ENCODE data around the gene STEAP4.

GRCh38 chr7:88355011-88355410, 48.3 kb upstream of the STEAP4 start:
- TF ChIP-seq POLR2AphosphoS5 (IDR thresholded peaks at IDR 0.05; ENCODE audit: low read depth, low read length): no peak
- TF ChIP-seq TAF1 (IDR thresholded peaks at IDR 0.05; ENCODE audit: borderline replicate concordance, insufficient read depth, low read length): no peak
- no peak for TF ChIP-seq SIN3A (IDR thresholded peaks at IDR 0.05; ENCODE audit: borderline replicate concordance, insufficient read depth, low read length)
- no peak for TF ChIP-seq REST (IDR thresholded peaks at IDR 0.05; ENCODE audit: insufficient read depth in 1 of 2, low read depth in 2 of 2, low read length in 2 of 2)
- TF ChIP-seq FOXP2 (optimal IDR thresholded peaks at IDR 0.05; ENCODE audit: borderline replicate concordance, extremely low read depth, extremely low read length, insufficient read depth): no peak

All from PFSK-1 (cell line).